ENCODE results near the gene CD8B. TPM values are rescaled to one million over a fixed set of nuclear protein-coding genes. Genes with fewer than 3 reads are reported as not detected.

The CD8B gene
- total RNA-seq, 1 experiment from 2014 or later, result 9.1 TPM

- Mint-ChIP-seq H3K36me3 (ENCODE audit: insufficient read depth, unreplicated experiment) (peaks cover 17% of the 10 kb centered on the region), H3K4me1 (ENCODE audit: low read depth, unreplicated experiment) (no peaks in the 10 kb centered on the region), H3K9me3 (ENCODE audit: unreplicated experiment) (no peaks in the 10 kb centered on the region), H3K27ac (ENCODE audit: unreplicated experiment) (no peak overlapping the region), H3K4me3 (ENCODE audit: unreplicated experiment) (no peak overlapping the region), H3K27me3 (ENCODE audit: insufficient read depth, unreplicated experiment) (no peaks in the 10 kb centered on the region)
- Histone ChIP-seq H3K36me3 (ENCODE audit: control insufficient read depth, insufficient read depth, low read length) (no peaks in the 10 kb centered on the region; the same call in 1 of the 2 replicates), H3K4me1 (no peaks in the 10 kb centered on the region), H3K9me3 (no peaks in the 10 kb centered on the region), H3K27me3 (replicated peaks; ENCODE audit: control insufficient read depth, insufficient read depth, low read length) (no peaks in the 10 kb centered on the region), H3K4me3 (ENCODE audit: low read depth, low read length) (no peak overlapping the region)
- intact Hi-C loops (cut with micrococcal nuclease; ENCODE audit: unreplicated experiment), result no loop called here
- TF ChIP-seq, protein P1, sequence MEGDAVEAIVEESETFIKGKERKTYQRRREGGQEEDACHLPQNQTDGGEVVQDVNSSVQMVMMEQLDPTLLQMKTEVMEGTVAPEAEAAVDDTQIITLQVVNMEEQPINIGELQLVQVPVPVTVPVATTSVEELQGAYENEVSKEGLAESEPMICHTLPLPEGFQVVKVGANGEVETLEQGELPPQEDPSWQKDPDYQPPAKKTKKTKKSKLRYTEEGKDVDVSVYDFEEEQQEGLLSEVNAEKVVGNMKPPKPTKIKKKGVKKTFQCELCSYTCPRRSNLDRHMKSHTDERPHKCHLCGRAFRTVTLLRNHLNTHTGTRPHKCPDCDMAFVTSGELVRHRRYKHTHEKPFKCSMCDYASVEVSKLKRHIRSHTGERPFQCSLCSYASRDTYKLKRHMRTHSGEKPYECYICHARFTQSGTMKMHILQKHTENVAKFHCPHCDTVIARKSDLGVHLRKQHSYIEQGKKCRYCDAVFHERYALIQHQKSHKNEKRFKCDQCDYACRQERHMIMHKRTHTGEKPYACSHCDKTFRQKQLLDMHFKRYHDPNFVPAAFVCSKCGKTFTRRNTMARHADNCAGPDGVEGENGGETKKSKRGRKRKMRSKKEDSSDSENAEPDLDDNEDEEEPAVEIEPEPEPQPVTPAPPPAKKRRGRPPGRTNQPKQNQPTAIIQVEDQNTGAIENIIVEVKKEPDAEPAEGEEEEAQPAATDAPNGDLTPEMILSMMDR (IDR thresholded peaks at IDR 0.05; ENCODE audit: insufficient read depth in 1 of 2, low read depth in 1 of 2, low read length in 1 of 2, severe bottlenecking in 1 of 2, unreplicated experiment in 1 of 2), result no peak
- DNase-seq, result no peak
- POLR2A ChIA-PET, result no interaction called here
- BruUV-seq (replicated peaks), result no TSS peak
- CTCF ChIA-PET, result no interaction called here
Observed at GRCh38 chr2:86778957-86779356, 82.7 kb downstream of the CD8B start.

DNA sequence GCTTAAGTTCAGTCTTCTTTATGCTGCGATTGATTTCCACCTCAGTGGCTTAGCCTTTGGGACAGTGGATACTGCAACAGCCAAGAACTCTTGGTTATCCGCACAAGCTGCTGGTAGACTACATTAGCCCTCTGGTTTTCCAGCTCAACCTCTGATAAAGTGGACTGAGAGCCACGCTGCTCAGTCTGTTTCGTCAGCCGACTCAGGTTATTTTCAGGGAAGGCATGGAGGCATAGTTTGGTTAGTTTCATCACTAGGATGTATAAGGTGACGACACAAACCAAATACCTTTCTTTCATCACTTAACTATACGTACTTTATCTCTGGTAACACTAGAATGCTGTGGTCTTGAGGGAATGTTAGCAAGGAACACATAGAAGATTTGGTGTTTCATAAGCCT is 85.2 kb downstream of the CD8B start:
- H3K27me3 ChIP-seq (replicated peaks; ENCODE audit: control insufficient read depth, insufficient read depth, low read length), result no peaks in the 10 kb centered on the region
- TF ChIP-seq, protein P1 (IDR thresholded peaks at IDR 0.05; ENCODE audit: insufficient read depth in 1 of 2, low read depth in 1 of 2, low read length in 1 of 2, severe bottlenecking in 1 of 2, unreplicated experiment in 1 of 2), result no peak
- Mint-ChIP-seq H3K27me3 (ENCODE audit: insufficient read depth, unreplicated experiment) (no peaks in the 10 kb centered on the region), H3K4me3 (ENCODE audit: unreplicated experiment) (no peak overlapping the region), H3K36me3 (ENCODE audit: insufficient read depth, unreplicated experiment) (peaks cover 25% of the 10 kb centered on the region), H3K27ac (ENCODE audit: unreplicated experiment) (no peak overlapping the region), H3K9me3 (ENCODE audit: unreplicated experiment) (no peaks in the 10 kb centered on the region), H3K4me1 (ENCODE audit: low read depth, unreplicated experiment) (no peaks in the 10 kb centered on the region)
- no peaks in the 10 kb centered on the region for H3K9me3 ChIP-seq
- ChIA-PET CTCF (no interaction called here), POLR2A (no interaction called here)
- no TSS peak for BruUV-seq (replicated peaks)
- H3K36me3 ChIP-seq (ENCODE audit: control insufficient read depth, insufficient read depth, low read length), result no peaks in the 10 kb centered on the region; the same call in 1 of the 2 replicates
- DNase-seq, result no peak
- intact Hi-C loops (cut with micrococcal nuclease; ENCODE audit: unreplicated experiment), result no loop called here
- no peaks in the 10 kb centered on the region for H3K4me1 ChIP-seq
- H3K4me3 ChIP-seq (ENCODE audit: low read depth, low read length), result no peak overlapping the region

GRCh38 chr2:86775338-86775737 is 86.3 kb downstream of the CD8B start:
- ChIA-PET POLR2A (no interaction called here), CTCF (no interaction called here)
- Mint-ChIP-seq H3K4me3 (ENCODE audit: unreplicated experiment) (no peak overlapping the region), H3K4me1 (ENCODE audit: low read depth, unreplicated experiment) (no peaks in the 10 kb centered on the region), H3K27me3 (ENCODE audit: insufficient read depth, unreplicated experiment) (no peaks in the 10 kb centered on the region), H3K9me3 (ENCODE audit: unreplicated experiment) (no peaks in the 10 kb centered on the region), H3K27ac (ENCODE audit: unreplicated experiment) (no peak overlapping the region), H3K36me3 (ENCODE audit: insufficient read depth, unreplicated experiment) (peaks cover 34% of the 10 kb centered on the region)
- Histone ChIP-seq H3K4me3 (ENCODE audit: low read depth, low read length) (no peak overlapping the region), H3K27me3 (replicated peaks; ENCODE audit: control insufficient read depth, insufficient read depth, low read length) (no peaks in the 10 kb centered on the region), H3K4me1 (no peaks in the 10 kb centered on the region), H3K36me3 (ENCODE audit: control insufficient read depth, insufficient read depth, low read length) (no peaks in the 10 kb centered on the region; the same call in 1 of the 2 replicates), H3K9me3 (no peaks in the 10 kb centered on the region)
- no peak for DNase-seq
- TF ChIP-seq, protein P1 (IDR thresholded peaks at IDR 0.05; ENCODE audit: insufficient read depth in 1 of 2, low read depth in 1 of 2, low read length in 1 of 2, severe bottlenecking in 1 of 2, unreplicated experiment in 1 of 2), result no peak
- BruUV-seq (replicated peaks), result no TSS peak
- intact Hi-C loops (cut with micrococcal nuclease; ENCODE audit: unreplicated experiment), result no loop called here

Measured in Caco-2 (cell line).